Hepatocyte (in vitro differentiated cells): ENCODE results near the gene OR3A2. TPM values are rescaled to one million over a fixed set of nuclear protein-coding genes. Genes with fewer than 3 reads are reported as not detected.

Source experiments
- DNase-seq: peaks from one replicate; pipeline ENCODE4 v3.0.0-alpha.2; 2016; ENCODE audit warnings: low spot score
- H2AFZ ChIP-seq: fragments of 200-600 bp; sonication (generic); 2 replicates; pipeline ENCODE4 v1.6.0; 2016; ENCODE audit warnings: antibody characterized with exemption, mild to moderate bottlenecking
- H3K27ac ChIP-seq: fragments of 200-600 bp; sonication (generic); 2 replicates; pipeline ENCODE4 v1.5.1; 2016; ENCODE audit warnings: mild to moderate bottlenecking
- H3K27me3 ChIP-seq: fragments of 200-600 bp; sonication (generic); 2 replicates; pipeline ENCODE4 v1.6.1; 2016
- H3K36me3 ChIP-seq: fragments of 200-600 bp; sonication (generic); replicated peaks from 2 replicates; pipeline ENCODE4 v1.5.1; 2016; ENCODE audit warnings: low read depth; ENCODE audit not compliant: insufficient read depth
- H3K4me1 ChIP-seq: fragments of 200-600 bp; sonication (generic); 2 replicates; pipeline ENCODE4 v1.5.1; 2016; ENCODE audit warnings: mild to moderate bottlenecking, moderate library complexity; ENCODE audit not compliant: insufficient read depth
- H3K4me2 ChIP-seq: fragments of 200-600 bp; sonication (generic); 2 replicates; pipeline ENCODE4 v1.6.0; 2016
- H3K4me3 ChIP-seq: fragments of 200-600 bp; sonication (generic); 2 replicates; pipeline ENCODE4 v1.5.1; 2016; ENCODE audit warnings: mild to moderate bottlenecking
- H3K79me2 ChIP-seq: fragments of 200-600 bp; sonication (generic); 2 replicates; pipeline ENCODE4 v1.6.0; 2017; ENCODE audit warnings: mild to moderate bottlenecking
- H3K9me2 ChIP-seq: fragments of 200-600 bp; sonication (generic); replicated peaks from 2 replicates; pipeline ENCODE4 v1.6.0; 2017; ENCODE audit warnings: mild to moderate bottlenecking; ENCODE audit not compliant: insufficient read depth
- H3K9me3 ChIP-seq: fragments of 200-600 bp; sonication (generic); 2 replicates; pipeline ENCODE4 v1.5.1; 2016; ENCODE audit warnings: low read depth, mild to moderate bottlenecking
- H4K20me1 ChIP-seq: fragments of 200-600 bp; sonication (generic); 2 replicates; pipeline ENCODE4 v1.6.0; 2016; ENCODE audit warnings: mild to moderate bottlenecking; ENCODE audit not compliant: insufficient read depth, poor library complexity, severe bottlenecking
- CTCF ChIP-seq: fragments of 200-600 bp; sonication (generic); IDR thresholded peaks from 2 replicates; pipeline ENCODE4 v1.5.1; 2016; ENCODE audit warnings: antibody characterized with exemption, mild to moderate bottlenecking; ENCODE audit not compliant: poor library complexity
- EZH2 ChIP-seq: fragments of 200-600 bp; sonication (generic); IDR thresholded peaks from 2 replicates; pipeline ENCODE4 v1.6.1; 2016; ENCODE audit warnings: antibody characterized with exemption, mild to moderate bottlenecking, borderline replicate concordance
- EZH2phosphoT487 ChIP-seq: fragments of 200-600 bp; sonication (generic); IDR thresholded peaks from one replicate; pipeline ENCODE4 v1.6.1; 2018; ENCODE audit warnings: antibody characterized with exemption, mild to moderate bottlenecking, low read depth, moderate library complexity; ENCODE audit not compliant: unreplicated experiment, severe bottlenecking
- WGBS: methylation state at CpG from one replicate; pipeline ENCODE4 v1.1.6; 2016; ENCODE audit warnings: low lambda C conversion rate; ENCODE audit errors: missing lambda C conversion rate; 5-methylcytosine and 5-hydroxymethylcytosine counted together
- polyA plus RNA-seq: library from polyadenylated mRNA; unstranded; fragments of >200 nt; fragmentation: Nextera tagmentation; extraction: Ambion mirVana; gene quantifications from 2 replicates; pipeline ENCODE4 v1.2.1, GENCODE V29; 2016
- total RNA-seq: library from RNA; depleted of rRNA; stranded (reverse); fragments of >200 nt; gene quantifications from 2 replicates; pipeline ENCODE4 v1.2.3, GENCODE V29; 2014

OR3A2 gene
- total and polyA plus RNA-seq, 2 experiments from 2014 or later, result not detected

GRCh38 chr17:3282901-3283300, 103.2 kb downstream of the OR3A2 start:
- 90% methylated on average over 1 of the region's 1 CpG for WGBS

GRCh38 chr17:3276126-3276525, 110.0 kb downstream of the OR3A2 start:
- Histone ChIP-seq H3K9me2 (no peaks in the 10 kb centered on the region), H3K4me3 (no peak overlapping the region), H3K36me3 (no peaks in the 10 kb centered on the region), H3K4me1 (no peaks in the 10 kb centered on the region), H2AFZ (no peak overlapping the region), H3K4me2 (no peak overlapping the region), H4K20me1 (no peaks in the 10 kb centered on the region), H3K27ac (no peak overlapping the region), H3K79me2 (no peaks in the 10 kb centered on the region), H3K27me3 (no peaks in the 10 kb centered on the region), H3K9me3 (no peaks in the 10 kb centered on the region)
- TF ChIP-seq CTCF (no peak), EZH2phosphoT487 (no peak), EZH2 (no peak)
- no peak for DNase-seq
- WGBS, result 77% methylated on average over 4 of the region's 4 CpGs

More at GRCh38 chr17:3282901-3283300, 103.2 kb downstream of the OR3A2 start:
- no peaks in the 10 kb centered on the region for H3K79me2 ChIP-seq
- H2AFZ ChIP-seq, result no peak overlapping the region
- H3K4me3 ChIP-seq, result no peak overlapping the region
- no peaks in the 10 kb centered on the region for H3K4me1 ChIP-seq
- no peak for TF ChIP-seq CTCF
- TF ChIP-seq EZH2phosphoT487, result no peak
- no peak for TF ChIP-seq EZH2
- H3K27me3 ChIP-seq, result no peaks in the 10 kb centered on the region
- H3K27ac ChIP-seq, result no peak overlapping the region
- no peak for DNase-seq
- H4K20me1 ChIP-seq, result no peaks in the 10 kb centered on the region
- H3K4me2 ChIP-seq, result no peak overlapping the region
- no peaks in the 10 kb centered on the region for H3K9me3 ChIP-seq
- no peaks in the 10 kb centered on the region for H3K36me3 ChIP-seq
- no peaks in the 10 kb centered on the region for H3K9me2 ChIP-seq

GRCh38 chr17:3271072-3271848, 114.8 kb downstream of the OR3A2 start:
- H3K9me2 ChIP-seq, result no peaks in the 10 kb centered on the region
- WGBS, result 65% methylated on average over 5 of the region's 5 CpGs
- no peaks in the 10 kb centered on the region for H3K9me3 ChIP-seq

GRCh38 chr17:3260600-3260999, 125.5 kb downstream of the OR3A2 start:
- Histone ChIP-seq H4K20me1 (no peaks in the 10 kb centered on the region), H3K4me1 (no peaks in the 10 kb centered on the region), H3K4me2 (no peak overlapping the region), H2AFZ (no peak overlapping the region), H3K9me2 (no peaks in the 10 kb centered on the region), H3K9me3 (no peaks in the 10 kb centered on the region), H3K27ac (no peak overlapping the region), H3K27me3 (no peaks in the 10 kb centered on the region), H3K36me3 (no peaks in the 10 kb centered on the region), H3K79me2 (no peaks in the 10 kb centered on the region), H3K4me3 (no peak overlapping the region)
- TF ChIP-seq EZH2, result no peak
- no peak for TF ChIP-seq CTCF
- no peak for TF ChIP-seq EZH2phosphoT487
- 79% methylated on average over 13 of the region's 13 CpGs for WGBS
- DNase-seq, result no peak

More at GRCh38 chr17:3271072-3271848, 114.8 kb downstream of the OR3A2 start:
- Histone ChIP-seq H3K27ac (no peak overlapping the region), H2AFZ (no peak overlapping the region), H3K79me2 (no peaks in the 10 kb centered on the region), H3K4me3 (no peak overlapping the region), H3K4me1 (no peaks in the 10 kb centered on the region), H3K27me3 (no peaks in the 10 kb centered on the region), H3K4me2 (no peak overlapping the region), H4K20me1 (no peaks in the 10 kb centered on the region), H3K36me3 (no peaks in the 10 kb centered on the region)
- DNase-seq, result no peak
- TF ChIP-seq EZH2, result no peak
